Astrocyte (in vitro differentiated cells and primary cell): ENCODE measurements around the gene PDZRN4. TPM values are rescaled to one million over a fixed set of nuclear protein-coding genes. Genes with fewer than 3 reads are reported as not detected.

Experiments used
- DNase-seq: peaks from one replicate; pipeline ENCODE4 v3.0.0-alpha.2; 2010; ENCODE audit warnings: low read depth
- FAIRE-seq: peaks from 2 replicates; lab custom pipeline; 2011; peaks lifted over from hg19 to GRCh38; lab: Jason Lieb, UNC
- H2AFZ ChIP-seq: 2 replicates; pipeline ENCODE4 v1.6.0; 2012; ENCODE audit warnings: low read depth, low read length, inconsistent platforms
- H3K27ac ChIP-seq: 2 replicates; pipeline ENCODE4 v1.5.1; 2011; ENCODE audit warnings: low read depth, low read length, inconsistent platforms
- H3K27me3 ChIP-seq: 2 replicates; pipeline ENCODE4 v1.6.0; 2011; ENCODE audit warnings: low read length, inconsistent platforms; ENCODE audit not compliant: insufficient read depth
- H3K36me3 ChIP-seq: 2 replicates; pipeline ENCODE4 v1.5.1; 2011; ENCODE audit warnings: low read length, inconsistent platforms; ENCODE audit not compliant: insufficient read depth
- H3K4me1 ChIP-seq: 2 replicates; pipeline ENCODE4 v1.5.1; 2011; ENCODE audit warnings: low read length, inconsistent platforms; ENCODE audit not compliant: insufficient read depth
- H3K4me2 ChIP-seq: 2 replicates; pipeline ENCODE4 v1.6.0; 2012; ENCODE audit warnings: low read length, inconsistent platforms
- H3K4me3 ChIP-seq: 2 replicates; pipeline ENCODE4 v1.5.1; 2011; ENCODE audit warnings: low read depth, mild to moderate bottlenecking, low read length, inconsistent platforms; ENCODE audit not compliant: insufficient read depth
- H3K79me2 ChIP-seq: 2 replicates; pipeline ENCODE4 v1.6.0; 2012; ENCODE audit warnings: mild to moderate bottlenecking, low read length, inconsistent platforms; ENCODE audit not compliant: insufficient read depth
- H3K9ac ChIP-seq: 2 replicates; pipeline ENCODE4 v1.6.0; 2012; ENCODE audit warnings: mild to moderate bottlenecking, low read length, inconsistent platforms
- H3K9me3 ChIP-seq: 2 replicates; pipeline ENCODE4 v1.5.1; 2012; ENCODE audit warnings: low read depth, mild to moderate bottlenecking, low read length, inconsistent platforms; ENCODE audit not compliant: insufficient read depth
- H4K20me1 ChIP-seq: 2 replicates; pipeline ENCODE4 v1.6.0; 2012; ENCODE audit warnings: low read length, inconsistent platforms; ENCODE audit not compliant: insufficient read depth
- H3K27ac Mint-ChIP-seq: one replicate; pipeline ENCODE4 v1.8.0; 2021; ENCODE audit warnings: mild to moderate bottlenecking, mixed read lengths; ENCODE audit not compliant: unreplicated experiment
- H3K27me3 Mint-ChIP-seq: one replicate; pipeline ENCODE4 v1.8.0; 2021; ENCODE audit warnings: low read depth, mixed read lengths; ENCODE audit not compliant: unreplicated experiment
- H3K36me3 Mint-ChIP-seq: one replicate; pipeline ENCODE4 v1.8.0; 2021; ENCODE audit warnings: low read depth, mixed read lengths; ENCODE audit not compliant: unreplicated experiment
- H3K4me1 Mint-ChIP-seq: one replicate; pipeline ENCODE4 v1.8.0; 2021; ENCODE audit warnings: low read depth, mixed read lengths; ENCODE audit not compliant: unreplicated experiment
- H3K4me3 Mint-ChIP-seq: one replicate; pipeline ENCODE4 v1.8.0; 2021; ENCODE audit warnings: mild to moderate bottlenecking, moderate library complexity, mixed read lengths; ENCODE audit not compliant: unreplicated experiment
- H3K9me3 Mint-ChIP-seq: one replicate; pipeline ENCODE4 v1.8.0; 2021; ENCODE audit warnings: mild to moderate bottlenecking, mixed read lengths; ENCODE audit not compliant: unreplicated experiment
- CTCF ChIP-seq: IDR thresholded peaks from 2 replicates; pipeline ENCODE4 v1.5.1; 2011; ENCODE audit warnings: low read depth, mild to moderate bottlenecking, inconsistent platforms, low read length, moderate library complexity; ENCODE audit not compliant: insufficient read depth
- EZH2 ChIP-seq: IDR thresholded peaks from 2 replicates; pipeline ENCODE4 v1.6.1; 2012; ENCODE audit warnings: mild to moderate bottlenecking, low read length, inconsistent platforms; ENCODE audit not compliant: insufficient read depth
- total RNA-seq: library from RNA; stranded (reverse); gene quantifications from 2 replicates; pipeline ENCODE4 v1.2.1, GENCODE V29; 2021

The PDZRN4 gene
- total RNA-seq, 1 donor from 2014 or later, result not detected

- no peaks in the 10 kb centered on the region for H3K27me3 Mint-ChIP-seq
- H3K79me2 ChIP-seq, result no peaks in the 10 kb centered on the region
- DNase-seq (no peak), FAIRE-seq (no peak)
- no peaks in the 10 kb centered on the region for H3K27me3 ChIP-seq
- no peak overlapping the region for H3K4me3 Mint-ChIP-seq
- H3K4me1 Mint-ChIP-seq, result no peaks in the 10 kb centered on the region
- H3K36me3 Mint-ChIP-seq, result no peaks in the 10 kb centered on the region
- no peaks in the 10 kb centered on the region for H3K36me3 ChIP-seq
- H3K4me1 ChIP-seq, result no peaks in the 10 kb centered on the region
- no peak overlapping the region for H3K4me2 ChIP-seq
- no peak overlapping the region for H3K27ac Mint-ChIP-seq
- H3K9me3 ChIP-seq, result no peaks in the 10 kb centered on the region
- no peaks in the 10 kb centered on the region for H4K20me1 ChIP-seq
- H3K4me3 ChIP-seq, result no peak overlapping the region
- no peak for TF ChIP-seq CTCF
- TF ChIP-seq EZH2, result no peak
- no peak overlapping the region for H2AFZ ChIP-seq
- H3K27ac ChIP-seq, result no peak overlapping the region
- no peak overlapping the region for H3K9ac ChIP-seq
- H3K9me3 Mint-ChIP-seq, result no peaks in the 10 kb centered on the region
Measured at GRCh38 chr12:41619705-41620104, 431.6 kb downstream of the PDZRN4 start.

GRCh38 chr12:41621291-41621690 lies 433.2 kb downstream of the PDZRN4 start:
- H3K9me3 Mint-ChIP-seq, result no peaks in the 10 kb centered on the region
- no peak overlapping the region for H3K4me3 ChIP-seq
- no peaks in the 10 kb centered on the region for H3K36me3 ChIP-seq
- no peaks in the 10 kb centered on the region for H3K27me3 Mint-ChIP-seq
- no peak overlapping the region for H3K4me3 Mint-ChIP-seq
- H3K4me2 ChIP-seq, result no peak overlapping the region
- no peaks in the 10 kb centered on the region for H3K9me3 ChIP-seq
- H2AFZ ChIP-seq, result no peak overlapping the region
- TF ChIP-seq EZH2 (no peak), CTCF (no peak)
- no peaks in the 10 kb centered on the region for H4K20me1 ChIP-seq
- H3K27ac Mint-ChIP-seq, result no peak overlapping the region
- no peak overlapping the region for H3K27ac ChIP-seq
- no peaks in the 10 kb centered on the region for H3K79me2 ChIP-seq
- FAIRE-seq (no peak), DNase-seq (no peak)
- H3K4me1 ChIP-seq, result no peaks in the 10 kb centered on the region
- H3K27me3 ChIP-seq, result no peaks in the 10 kb centered on the region
- H3K4me1 Mint-ChIP-seq, result no peaks in the 10 kb centered on the region
- H3K36me3 Mint-ChIP-seq, result no peaks in the 10 kb centered on the region
- no peak overlapping the region for H3K9ac ChIP-seq
